ENCODE data around the gene ERMAP.
"Not testable (repeated sequence)": the region's sequence is repeated elsewhere in the genome, so short reads cannot be mapped to it uniquely, and the experiment has no call there.

ERMAP gene

DNA sequence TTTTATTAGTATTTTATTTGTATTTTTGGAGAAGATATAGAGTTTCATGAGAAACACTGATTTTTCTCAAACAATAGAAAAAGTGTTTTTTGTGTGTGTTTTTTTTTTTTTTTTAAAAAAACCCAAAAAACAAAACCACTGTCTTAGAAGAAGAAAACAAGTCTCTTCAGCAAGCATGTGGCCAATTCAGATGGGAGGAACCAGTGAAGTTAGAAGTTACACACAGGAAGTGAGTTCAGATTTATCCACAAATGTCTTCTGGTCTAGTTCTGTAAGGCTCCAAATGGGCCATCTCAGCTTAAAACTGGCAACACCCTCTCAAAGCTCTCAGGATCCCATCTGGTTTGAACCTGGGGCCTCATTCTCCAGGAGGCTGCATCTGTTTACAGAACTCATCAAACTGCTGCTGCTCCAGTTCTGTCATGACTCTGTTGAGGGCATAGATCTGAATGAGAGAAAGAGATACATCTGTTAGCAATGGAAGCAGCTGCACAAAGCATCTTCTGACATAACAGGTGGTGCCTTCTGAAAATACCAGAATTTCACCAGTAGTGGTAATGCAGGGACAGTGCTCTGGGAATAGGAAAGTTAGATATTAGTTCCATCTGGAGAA, 9.8 kb upstream of the ERMAP start:
- no peak for DNase-seq (ENCODE audit: low read depth in 2 of 2)

- not testable (repeated sequence) for DNase-seq (ENCODE audit: low read depth in 2 of 2)
Observed at GRCh38 chr1:42814815-42815214, 2.1 kb upstream of the ERMAP start.

DNA sequence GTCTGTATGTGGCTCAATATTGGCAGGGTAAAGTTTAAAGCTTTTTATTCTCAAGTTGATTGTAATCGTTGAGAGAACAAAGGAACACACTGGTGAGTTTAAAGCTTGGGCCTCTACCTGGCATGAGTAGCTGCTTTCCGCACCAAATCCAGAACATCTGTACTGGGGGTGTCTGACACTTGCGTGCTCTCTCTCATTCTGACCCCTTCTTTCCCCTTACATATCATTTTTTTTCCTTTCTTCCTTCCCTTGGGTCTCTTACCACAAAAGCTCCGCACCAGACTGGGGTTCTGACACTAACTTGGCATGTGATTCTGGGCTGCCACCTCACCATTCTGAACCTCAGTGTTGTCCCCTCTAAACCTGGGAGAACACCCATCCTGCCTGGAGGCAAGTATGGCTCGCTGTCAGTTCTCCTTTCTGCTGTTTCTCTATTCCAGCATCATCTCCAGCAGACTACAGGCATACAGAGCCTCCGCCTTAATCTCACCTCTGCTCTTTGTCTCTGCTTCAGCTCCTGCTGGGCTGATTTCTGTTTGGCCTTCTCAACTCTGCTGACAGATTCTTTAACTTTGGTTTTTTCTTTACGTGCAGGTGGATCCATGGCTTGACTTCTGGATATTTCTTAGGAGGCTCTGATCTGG, 859 bp upstream of the ERMAP start:
- no peak for DNase-seq (ENCODE audit: low read depth in 2 of 2)

- no peak for DNase-seq (ENCODE audit: low read depth in 2 of 2)
Observed at GRCh38 chr1:42817440-42817767, 482 bp downstream of the ERMAP start.

GRCh38 chr1:42817976-42818375, 1.1 kb downstream of the ERMAP start:
- DNase-seq (ENCODE audit: low read depth in 2 of 2): no peak

GRCh38 chr1:42820813-42821212, 3.9 kb downstream of the ERMAP start:
- DNase-seq (ENCODE audit: low read depth in 2 of 2): no peak

DNA sequence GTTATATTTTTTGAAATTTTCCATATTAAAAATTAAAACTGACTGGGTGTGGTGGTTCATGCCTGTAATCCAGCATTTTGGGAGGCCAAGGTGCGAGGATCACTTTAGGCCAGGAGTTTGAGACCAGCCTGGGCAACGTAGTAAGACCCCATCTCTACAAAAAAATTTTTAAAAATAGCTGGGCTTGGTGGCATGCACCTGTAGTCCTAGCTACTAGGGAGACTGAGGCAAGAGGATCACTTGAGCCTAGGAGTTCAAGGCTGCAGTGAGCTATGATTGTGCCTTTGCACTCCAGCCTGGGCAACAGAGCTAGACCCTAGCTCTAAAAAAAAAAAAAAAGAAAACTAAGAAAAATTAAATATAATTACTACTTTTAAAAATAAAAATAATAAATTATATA, 4.8 kb downstream of the ERMAP start:
- no peak for DNase-seq (ENCODE audit: low read depth in 2 of 2)

GRCh38 chr1:42822800-42823392, 6.0 kb downstream of the ERMAP start:
- no peak for DNase-seq (ENCODE audit: low read depth in 2 of 2)

DNA sequence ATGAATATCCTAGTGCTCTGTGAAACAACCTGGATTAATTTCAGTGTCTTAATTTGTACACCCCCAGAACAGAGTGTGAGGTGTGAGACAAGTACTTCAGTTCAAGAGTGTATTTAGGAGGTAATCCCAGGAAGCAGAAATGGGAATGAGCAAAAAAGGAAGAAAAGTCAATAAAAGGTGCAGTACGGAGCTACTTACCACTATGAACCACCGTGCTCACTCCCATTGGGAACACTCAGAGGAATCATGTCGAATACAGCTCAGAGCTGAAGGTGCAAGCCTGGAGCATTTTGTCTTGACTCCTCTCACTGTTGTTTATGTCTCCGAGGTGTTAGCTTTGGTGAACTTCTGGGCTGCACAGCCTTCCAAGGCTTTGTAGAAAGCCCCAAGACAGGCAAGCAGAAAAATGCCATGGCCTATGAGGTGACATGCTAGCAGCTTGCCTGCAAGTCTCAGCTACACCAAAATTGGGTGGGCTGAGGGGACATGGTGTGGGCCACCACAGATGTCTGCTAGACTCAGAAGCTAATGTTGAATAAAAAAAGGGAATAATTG, 7.6 kb downstream of the ERMAP start:
- no peak for DNase-seq (ENCODE audit: low read depth in 2 of 2)

GRCh38 chr1:42825036-42825851, 8.3 kb downstream of the ERMAP start:
- no peak for DNase-seq (ENCODE audit: low read depth in 2 of 2)

- no peak for DNase-seq (ENCODE audit: low read depth in 2 of 2)
Observed at GRCh38 chr1:42830631-42831030, 13.7 kb downstream of the ERMAP start.

GRCh38 chr1:42831273-42831672, 14.4 kb downstream of the ERMAP start:
- no peak for DNase-seq (ENCODE audit: low read depth in 2 of 2)

DNA sequence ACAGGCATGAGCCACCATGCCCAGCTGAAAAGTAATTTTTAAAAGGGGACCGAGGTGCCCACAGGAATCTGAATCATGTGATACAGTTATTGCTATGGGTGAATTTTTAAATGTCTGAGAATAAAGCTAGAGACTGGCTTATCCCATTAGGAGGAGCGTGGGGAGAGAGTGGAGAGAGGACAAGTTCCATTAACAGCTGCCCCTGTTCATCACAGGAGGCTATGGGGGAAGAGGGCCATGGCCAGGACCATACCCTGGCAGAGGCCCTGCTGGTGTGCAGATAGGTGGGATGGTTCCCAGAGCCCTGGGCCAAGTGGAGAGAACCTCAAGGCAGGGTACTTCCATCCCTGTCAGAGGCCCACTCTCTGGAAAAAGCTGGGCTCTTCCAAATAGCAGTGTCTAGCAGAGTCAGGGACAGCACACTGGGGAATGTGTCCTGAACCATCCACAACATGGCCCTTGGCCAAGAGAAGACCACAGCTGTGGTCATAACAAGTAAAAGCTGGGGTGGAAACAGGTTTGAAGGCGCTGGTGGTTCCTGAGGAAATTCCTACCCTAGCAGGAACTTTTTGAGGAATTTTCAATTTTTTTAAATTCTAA, 15.8 kb downstream of the ERMAP start:
- DNase-seq (ENCODE audit: low read depth in 2 of 2): no peak

DNA sequence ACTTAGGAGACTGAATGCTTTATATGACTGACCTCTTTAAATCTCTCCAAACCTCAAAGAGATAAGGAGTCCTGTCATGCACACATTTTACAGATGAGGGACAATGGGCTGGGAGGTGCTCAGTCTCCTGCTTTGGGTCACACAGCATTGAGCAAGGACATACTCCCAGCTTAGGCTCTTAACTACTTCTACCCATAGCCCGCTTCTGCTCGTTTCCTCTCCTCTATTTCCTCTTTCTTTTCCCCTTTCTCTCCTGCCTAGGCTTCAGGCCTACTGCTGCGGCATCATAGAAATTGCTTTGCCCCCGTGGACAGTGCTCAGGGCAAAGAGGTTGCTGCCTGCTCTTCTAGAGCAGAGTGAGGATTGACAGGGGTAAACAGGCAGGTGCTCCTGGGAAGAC, 17.1 kb downstream of the ERMAP start:
- DNase-seq (ENCODE audit: low read depth in 2 of 2): no peak

DNA sequence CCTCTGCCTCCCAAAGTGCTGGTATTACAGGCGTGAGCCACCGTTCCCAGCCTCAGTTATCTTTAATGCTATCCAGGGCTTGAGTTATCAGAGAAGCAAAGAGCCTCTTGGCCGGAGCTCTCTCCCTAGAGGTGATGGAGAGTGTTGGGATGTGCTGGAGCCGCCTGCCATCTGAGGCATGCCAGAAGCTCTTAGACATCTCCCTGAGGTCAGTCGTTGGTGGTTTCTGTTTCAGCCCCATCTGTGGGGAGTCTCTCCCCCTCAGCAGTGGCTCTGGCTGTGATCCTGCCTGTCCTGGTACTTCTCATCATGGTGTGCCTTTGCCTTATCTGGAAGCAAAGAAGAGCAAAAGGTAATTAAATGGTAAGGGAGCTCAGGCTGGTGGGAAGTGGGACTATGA, 17.9 kb downstream of the ERMAP start:
- DNase-seq (ENCODE audit: low read depth in 2 of 2): no peak

DNA sequence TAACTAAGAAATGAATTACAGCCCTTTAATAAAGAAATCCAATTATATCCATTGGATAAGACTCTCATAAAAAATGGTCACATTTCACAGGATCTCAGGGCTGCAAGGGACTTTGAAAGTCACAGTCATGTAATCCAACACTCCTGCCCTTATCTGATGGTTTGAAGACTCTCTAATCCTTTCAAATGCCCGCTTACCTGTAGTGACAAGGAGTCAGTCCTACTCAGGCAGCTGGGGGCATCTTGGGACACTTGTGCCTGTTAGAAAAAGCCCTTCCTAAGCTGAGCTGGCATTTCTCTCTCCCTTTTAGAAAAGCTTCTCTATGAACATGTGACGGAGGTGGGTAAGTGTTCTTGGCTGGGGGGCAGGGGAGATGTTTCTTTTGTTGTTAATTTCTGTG, 18.5 kb downstream of the ERMAP start:
- no peak for DNase-seq (ENCODE audit: low read depth in 2 of 2)

DNA sequence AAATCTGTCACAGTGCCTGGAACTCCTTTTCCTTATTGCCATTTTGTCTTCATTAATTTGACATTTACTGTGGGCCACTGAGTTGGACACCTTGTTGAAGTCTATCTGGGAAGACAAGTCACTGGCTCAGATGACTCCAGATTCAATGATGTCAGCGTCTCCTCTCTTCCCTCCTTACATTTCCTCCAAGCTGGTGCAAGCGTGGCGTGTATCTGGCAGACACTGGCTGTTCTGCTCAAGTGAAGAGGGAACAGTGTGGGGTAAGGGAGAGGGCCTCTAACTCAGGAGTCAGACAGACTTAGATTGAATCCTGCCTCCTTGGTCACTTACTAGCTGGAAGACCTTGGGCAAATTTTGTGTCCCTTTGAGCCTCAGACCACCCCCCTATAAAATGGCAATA, 20.8 kb downstream of the ERMAP start:
- no peak for DNase-seq (ENCODE audit: low read depth in 2 of 2)

DNA sequence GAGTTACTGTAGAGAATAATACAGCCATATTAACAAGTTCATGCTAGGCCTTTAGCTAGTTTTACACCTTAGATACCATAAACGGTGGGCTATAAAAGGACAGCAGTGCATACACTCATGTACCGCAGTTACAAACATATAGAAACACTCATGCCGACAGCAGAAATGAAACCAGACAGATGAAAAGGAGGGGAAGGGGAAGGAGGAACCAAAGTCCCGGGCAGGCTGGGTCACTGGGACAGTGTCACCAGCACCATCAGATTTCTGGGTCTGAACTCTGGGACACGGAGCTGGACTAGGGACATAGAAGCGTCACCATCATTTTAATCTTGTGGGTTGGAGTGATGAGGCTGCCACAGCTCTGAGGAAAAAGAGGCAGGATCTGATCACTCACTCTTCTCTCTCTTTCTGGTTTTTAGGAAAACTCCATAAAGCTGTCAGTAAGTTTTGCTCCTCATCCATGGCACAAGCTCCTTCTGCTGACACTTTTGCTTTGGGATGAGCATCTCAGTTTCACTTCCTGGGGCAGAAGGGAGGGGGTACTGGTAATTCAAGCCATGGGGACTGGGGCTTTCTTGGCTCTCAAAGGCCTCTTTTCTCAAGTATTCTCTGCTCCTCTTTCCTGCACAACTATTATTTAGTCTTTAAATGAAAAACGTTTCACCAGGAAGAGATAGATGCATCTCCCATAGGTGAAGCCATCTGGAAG, 21.7 kb downstream of the ERMAP start:
- DNase-seq (ENCODE audit: low read depth in 2 of 2): no peak

DNA sequence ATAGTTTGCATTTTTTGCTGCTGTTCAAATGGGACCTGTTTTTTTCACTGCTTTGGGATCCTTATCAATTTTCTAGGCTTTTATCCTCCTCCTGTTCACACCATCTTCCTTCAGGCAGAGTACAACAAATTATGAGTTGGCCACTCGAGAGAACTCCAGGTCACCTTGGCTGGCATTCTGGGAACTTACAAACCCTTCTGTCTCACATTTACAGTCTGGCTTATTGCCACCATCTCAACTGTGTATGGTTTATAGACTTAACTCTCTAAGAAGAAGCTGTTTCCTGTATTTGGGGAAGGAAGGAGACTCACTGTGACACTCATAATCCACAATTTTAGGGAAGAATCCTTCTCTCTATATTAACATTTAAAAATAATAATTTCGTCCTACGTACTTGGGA, 24.1 kb downstream of the ERMAP start:
- no peak for DNase-seq (ENCODE audit: low read depth in 2 of 2)

DNA sequence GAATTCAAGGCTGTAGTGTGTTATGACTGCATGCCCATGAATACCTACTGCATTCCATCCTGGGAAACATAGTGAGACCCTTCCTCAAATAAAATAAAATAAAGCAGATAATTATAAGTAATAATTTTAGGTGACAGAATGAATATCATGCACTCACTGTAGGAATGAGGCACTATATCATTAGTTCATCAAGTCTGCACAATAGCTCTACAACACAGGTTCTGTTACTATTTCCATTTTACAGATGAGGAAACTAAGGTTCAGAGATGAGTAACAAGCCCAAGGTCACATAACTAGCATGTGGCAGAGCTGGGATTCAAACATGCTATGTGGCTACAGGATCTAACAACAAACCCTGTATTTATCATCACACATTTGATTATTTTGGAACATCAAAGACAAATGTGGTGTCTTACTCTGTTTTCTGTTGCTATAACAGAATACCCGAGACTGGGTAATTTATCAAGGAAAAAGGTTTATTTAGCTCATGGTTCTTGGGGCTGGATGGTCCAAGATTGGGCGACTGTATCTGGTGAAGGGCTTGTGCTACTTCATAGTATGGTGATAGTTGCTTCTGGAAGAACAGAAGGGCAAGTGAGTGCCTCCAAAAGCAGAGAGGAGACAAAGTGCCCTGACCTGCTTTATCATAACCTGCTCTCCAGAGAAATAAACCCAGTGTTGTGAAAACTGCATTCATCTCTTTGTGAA, 24.7 kb downstream of the ERMAP start:
- DNase-seq (ENCODE audit: low read depth in 2 of 2): no peak

DNA sequence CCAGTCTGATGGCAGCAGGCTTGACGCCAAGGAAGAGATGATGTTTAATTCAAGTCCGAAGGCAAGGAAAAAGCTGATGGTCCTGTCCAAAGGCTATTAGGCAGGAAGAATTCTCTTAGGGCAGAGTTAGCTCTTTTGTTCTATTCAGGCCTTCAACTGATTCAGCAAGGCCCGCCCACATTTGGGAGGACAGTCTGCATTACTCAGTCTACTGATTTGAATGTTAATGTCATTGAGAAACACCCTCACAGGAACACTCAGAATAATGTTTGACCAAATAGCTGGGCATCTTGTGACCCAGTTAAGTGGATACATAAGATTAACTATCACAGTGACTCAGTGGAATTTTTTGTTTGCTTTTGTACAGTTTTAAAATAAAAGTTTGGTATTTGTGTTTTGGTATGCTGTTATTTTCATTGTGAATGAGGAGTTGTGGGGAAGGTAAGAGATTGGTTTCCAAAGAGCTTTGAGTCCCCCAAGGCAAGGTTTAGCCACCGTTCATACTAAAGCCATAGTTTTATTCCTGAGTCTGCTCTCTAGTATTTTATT, 27.7 kb downstream of the ERMAP start:
- DNase-seq (ENCODE audit: low read depth in 2 of 2): no peak
